HG03432 (cell line): Measurements from ENCODE around the gene HMCN1.
A peak's percentile ranks its signal among the peaks of the same experiment; 100 is the strongest.
"Not testable (repeated sequence)": the region's sequence is repeated elsewhere in the genome, so short reads cannot be mapped to it uniquely, and the experiment has no call there.

Source experiments
- ATAC-seq: cut with Tn5 transposase; IDR thresholded peaks from one replicate; pipeline ENCODE4 v1.9.1; 2021; ENCODE audit warnings: mild to moderate bottlenecking, moderate library complexity; ENCODE audit not compliant: unreplicated experiment

HMCN1 gene

DNA sequence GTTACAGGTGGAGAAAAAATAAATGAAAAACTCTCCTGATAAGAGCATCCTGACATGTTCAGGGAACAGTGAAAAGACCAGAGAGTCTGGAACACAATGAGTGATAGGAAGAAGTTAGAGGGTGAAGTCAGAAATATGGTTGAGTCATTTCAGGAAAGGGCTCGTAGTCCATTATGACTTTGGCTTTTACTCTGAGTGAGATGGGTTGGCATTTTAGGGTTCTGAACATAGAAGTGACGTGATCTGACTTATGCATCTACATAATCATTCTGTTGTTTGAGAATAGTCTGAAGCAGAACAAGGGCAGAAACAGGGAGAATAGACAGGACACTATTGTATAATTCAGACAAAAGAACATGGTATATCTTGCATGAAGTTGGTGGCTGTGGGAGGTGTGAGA is 5.8 kb downstream of the HMCN1 start:
- peak; percentile 71 for ATAC-seq

DNA sequence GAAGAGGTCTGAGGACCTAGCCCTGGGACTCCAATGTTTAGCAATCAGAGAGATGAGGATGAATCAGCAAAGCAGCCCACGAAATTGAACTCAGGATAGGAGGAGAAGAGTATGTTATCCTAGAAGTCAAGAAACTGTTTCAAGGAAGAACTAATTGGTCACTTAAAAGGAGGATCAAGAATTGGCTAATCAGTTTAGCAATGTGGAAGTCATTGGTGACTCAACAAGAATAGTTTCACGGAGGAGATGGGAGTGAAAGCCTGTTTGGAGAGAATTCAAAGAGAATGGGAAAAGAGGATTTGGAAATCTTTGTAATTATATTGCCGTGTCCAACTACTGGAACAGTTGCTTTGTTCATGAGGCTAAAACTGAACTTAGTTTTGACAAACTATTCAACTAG is 7.4 kb downstream of the HMCN1 start:
- no peak for ATAC-seq

GRCh38 chr1:185742403-185742802 is 8.2 kb downstream of the HMCN1 start:
- no peak for ATAC-seq

DNA sequence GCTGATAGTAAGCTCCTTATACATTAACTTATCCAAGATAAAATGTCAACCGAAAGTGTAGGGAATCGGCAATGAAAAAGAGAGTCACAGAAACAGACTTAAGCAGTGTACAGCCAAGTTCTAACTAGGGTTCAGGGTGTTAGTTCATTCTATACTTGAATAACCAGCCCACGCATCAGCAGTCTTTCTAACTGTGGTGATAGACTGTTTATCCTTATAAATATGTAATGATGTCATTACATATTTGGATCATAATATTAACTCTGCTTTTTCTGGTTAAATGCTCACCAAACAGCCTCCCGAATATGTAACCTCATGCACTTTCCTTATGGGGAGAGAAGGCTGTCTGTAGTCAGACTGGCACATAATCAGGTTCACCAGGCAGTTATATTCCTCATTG is 11.0 kb downstream of the HMCN1 start:
- ATAC-seq = no peak

DNA sequence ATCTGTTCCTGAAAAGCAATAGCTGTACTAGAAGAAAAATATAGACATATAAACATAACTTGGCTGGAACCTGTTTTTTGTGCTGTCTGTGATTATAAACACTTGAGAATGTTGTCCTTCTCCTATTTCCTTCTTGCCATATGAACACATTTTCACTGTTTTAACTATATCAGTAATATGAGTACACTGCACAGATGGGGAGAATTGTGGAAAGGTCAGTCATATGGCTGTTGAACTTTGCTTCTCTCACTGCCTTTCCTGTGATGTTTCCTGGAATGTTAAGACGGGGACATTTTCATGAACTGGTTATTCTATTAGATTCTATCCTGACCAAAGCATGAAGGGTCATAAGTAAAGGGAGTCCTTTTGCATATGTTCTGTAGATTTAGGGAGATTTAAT is 24.9 kb downstream of the HMCN1 start:
- no peak for ATAC-seq

GRCh38 chr1:185761841-185762240 is 27.6 kb downstream of the HMCN1 start:
- no peak for ATAC-seq

- no peak for ATAC-seq
These were observed 33.4 kb downstream of the HMCN1 start for GRCh38 chr1:185767508-185768120.

- ATAC-seq = no peak
These were observed 34.2 kb downstream of the HMCN1 start for GRCh38 chr1:185768371-185768770.

DNA sequence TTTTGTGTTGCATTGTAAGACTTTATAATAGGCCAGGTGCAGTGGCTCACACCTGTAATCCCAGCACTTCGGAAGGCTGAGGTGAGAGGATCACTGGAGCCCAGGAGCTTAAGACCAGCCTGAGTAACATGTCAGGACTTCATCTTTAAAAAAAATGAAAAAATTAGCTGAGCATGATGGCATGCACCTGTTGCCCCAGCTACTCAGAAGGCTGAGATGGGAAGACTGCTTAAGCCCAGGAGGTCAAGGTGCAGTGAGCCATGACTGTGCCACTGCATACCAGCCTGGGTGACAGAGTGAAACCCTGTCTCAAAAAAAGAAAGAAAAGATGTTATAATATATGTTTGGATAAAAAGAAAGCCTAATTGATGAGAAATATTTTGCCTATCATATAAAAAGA is 34.9 kb downstream of the HMCN1 start:
- ATAC-seq = no peak

DNA sequence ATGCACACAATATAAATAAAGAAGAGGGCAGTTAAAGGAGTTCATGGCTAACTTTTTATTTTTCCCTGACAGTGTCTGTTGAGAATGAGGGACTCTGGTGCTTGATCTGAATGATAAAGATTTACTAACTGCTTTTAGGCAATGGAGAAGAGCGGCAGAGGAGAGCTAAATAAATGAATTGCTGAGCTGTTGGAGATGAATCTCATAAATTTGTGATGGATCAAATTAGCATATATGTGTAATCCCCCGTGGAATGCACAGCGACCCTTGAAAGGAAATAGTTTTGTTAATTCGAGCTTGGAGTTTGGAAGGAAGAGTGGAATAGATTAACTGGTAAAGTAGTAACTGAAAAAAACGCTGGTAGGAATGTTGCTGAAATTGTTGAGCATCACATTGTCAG is 40.2 kb downstream of the HMCN1 start:
- no peak for ATAC-seq

- ATAC-seq = no peak
These were observed 41.3 kb downstream of the HMCN1 start for GRCh38 chr1:185775501-185775900.

- no peak for ATAC-seq
These were observed 42.3 kb downstream of the HMCN1 start for GRCh38 chr1:185776522-185776921.

- not testable (repeated sequence) for ATAC-seq
These were observed 49.7 kb downstream of the HMCN1 start for GRCh38 chr1:185783860-185784259.

DNA sequence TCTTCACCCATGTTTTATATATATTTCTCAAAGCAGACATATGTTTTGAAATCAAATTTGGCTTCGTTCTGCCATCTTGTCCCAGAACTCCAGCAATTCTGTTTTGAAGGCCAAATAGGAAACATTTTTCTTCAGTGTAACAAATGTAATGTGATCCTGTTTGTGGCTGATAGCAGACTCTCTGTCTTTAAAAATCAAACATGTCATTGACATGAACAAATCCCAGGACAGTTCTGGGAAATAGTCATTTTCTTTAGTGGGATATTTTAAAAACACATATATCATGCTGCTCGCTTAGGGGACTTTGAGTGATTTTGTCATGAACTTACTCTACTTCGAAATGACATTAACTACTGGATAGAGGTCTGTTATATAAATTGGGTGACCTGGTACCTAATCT is 51.4 kb downstream of the HMCN1 start:
- no peak for ATAC-seq

GRCh38 chr1:185786524-185786923 is 52.3 kb downstream of the HMCN1 start:
- no peak for ATAC-seq

- ATAC-seq = no peak
These were observed 53.0 kb downstream of the HMCN1 start for GRCh38 chr1:185787238-185787637.

- no peak for ATAC-seq
These were observed 54.2 kb downstream of the HMCN1 start for GRCh38 chr1:185788386-185788785.

DNA sequence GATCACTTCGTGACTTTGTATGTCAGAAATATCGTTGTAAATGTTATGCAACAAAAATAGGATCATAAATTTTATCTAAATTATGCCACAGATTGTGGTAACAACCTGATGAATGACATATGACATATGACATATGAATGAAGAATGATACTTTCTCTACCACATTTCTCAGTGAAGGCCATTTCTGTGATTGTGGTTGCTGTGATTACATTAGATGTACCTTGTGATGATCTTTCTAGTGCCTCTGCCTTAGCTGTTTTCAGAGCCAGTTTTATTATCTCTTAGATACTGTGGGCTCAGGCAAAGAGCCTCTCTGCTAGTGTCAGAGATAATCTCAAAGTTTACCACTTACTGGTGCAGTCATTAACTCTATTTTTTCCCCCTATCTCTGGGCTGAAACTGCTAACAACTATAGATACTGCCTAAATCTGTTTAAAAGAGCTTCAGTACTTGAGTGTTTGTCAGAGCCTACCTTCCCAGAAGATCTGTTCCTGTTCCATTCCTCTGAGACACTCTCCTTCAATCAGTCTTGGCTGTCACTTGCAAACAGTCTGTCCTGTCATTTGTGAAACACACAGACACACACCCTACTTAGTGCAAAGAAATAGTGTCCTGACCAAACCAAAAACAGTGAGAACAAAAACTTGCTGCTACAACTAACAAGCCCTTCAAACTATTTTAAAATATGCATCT is 55.5 kb downstream of the HMCN1 start:
- ATAC-seq = no peak

DNA sequence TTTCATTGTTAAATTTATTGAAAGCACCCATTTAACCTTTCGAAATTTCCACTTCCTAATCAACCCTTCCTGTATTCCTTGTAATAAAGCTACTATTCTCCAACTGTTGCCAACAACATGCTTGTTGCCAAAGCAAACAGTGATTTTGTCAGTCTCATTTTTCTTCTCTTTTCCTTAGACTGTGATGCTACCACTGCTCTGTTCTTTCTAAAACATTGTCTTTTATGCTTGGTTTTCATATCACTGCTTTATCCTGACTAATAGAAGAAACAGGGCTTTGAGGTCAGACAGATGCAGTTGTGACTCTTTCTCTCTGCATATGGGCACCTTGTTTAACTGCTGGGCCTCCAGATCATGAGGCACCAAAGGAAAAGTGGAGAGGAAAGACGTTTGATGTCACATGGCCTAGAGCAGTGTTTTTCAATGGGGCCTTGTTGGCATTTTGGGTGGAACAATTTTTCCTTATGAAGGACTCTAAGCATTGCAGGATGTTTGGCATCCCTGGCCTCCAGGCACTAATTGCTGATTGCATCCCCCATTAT is 56.1 kb downstream of the HMCN1 start:
- ATAC-seq = no peak

DNA sequence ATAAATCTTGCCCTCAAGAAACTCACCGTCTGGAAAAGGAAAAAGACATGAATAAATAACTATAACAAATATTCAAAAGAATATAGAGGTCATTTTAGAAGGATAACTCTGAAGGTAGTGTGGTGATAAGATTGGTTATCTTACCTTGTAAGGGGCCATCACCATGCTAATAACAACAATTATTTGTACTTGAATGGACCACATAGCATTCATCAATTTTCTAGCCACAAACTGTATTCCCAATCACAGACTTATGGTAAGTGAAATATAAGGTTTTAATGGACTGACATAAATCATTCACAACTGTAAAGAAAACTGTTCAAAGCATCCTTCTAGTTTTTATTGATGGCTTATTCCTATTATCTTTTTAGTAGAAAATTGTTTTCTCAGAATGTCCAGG is 57.8 kb downstream of the HMCN1 start:
- ATAC-seq = no peak

DNA sequence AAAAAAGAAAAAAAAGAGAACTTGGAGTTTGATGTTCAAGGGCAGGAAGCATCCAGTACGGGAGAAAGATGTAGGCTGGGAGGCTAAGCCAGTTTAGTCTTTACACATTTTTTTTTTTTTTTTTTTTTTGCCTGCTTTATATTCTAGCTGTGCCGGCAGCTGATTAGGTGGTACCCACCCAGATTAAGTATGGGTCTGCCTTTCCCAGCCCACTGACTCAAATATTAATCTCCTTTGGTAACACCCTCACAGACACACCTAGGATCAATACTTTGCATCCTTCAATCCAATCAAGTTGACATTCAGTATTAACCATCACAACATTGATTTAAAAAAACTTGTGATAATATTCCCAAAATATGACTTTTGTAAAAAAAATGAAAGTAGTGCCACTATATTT is 60.3 kb downstream of the HMCN1 start:
- ATAC-seq = not testable (repeated sequence)

GRCh38 chr1:185795181-185795580 is 61.0 kb downstream of the HMCN1 start:
- no peak for ATAC-seq

- no peak for ATAC-seq
These were observed 64.3 kb downstream of the HMCN1 start for GRCh38 chr1:185798505-185798904.
